Epidermal melanocyte (primary cell): ENCODE results near the gene ZNF784.

Experiments
- DNase-seq: peaks from one replicate; pipeline ENCODE4 v3.0.0; 2011; ENCODE audit warnings: low spot score; ENCODE audit not compliant: insufficient read length

ZNF784 gene

GRCh38 chr19:55643003-55643886, 18.9 kb upstream of the ZNF784 start, which contains the start of gene ZNF581:
Gene ZNF581 (plus strand): TSS chr19:55643649. CDS start chr19:55644572, 923 bp downstream.
- peak; percentile 96 for DNase-seq

- no peak for DNase-seq
Observed at GRCh38 chr19:55642153-55643002, 18.0 kb upstream of the ZNF784 start.

DNA sequence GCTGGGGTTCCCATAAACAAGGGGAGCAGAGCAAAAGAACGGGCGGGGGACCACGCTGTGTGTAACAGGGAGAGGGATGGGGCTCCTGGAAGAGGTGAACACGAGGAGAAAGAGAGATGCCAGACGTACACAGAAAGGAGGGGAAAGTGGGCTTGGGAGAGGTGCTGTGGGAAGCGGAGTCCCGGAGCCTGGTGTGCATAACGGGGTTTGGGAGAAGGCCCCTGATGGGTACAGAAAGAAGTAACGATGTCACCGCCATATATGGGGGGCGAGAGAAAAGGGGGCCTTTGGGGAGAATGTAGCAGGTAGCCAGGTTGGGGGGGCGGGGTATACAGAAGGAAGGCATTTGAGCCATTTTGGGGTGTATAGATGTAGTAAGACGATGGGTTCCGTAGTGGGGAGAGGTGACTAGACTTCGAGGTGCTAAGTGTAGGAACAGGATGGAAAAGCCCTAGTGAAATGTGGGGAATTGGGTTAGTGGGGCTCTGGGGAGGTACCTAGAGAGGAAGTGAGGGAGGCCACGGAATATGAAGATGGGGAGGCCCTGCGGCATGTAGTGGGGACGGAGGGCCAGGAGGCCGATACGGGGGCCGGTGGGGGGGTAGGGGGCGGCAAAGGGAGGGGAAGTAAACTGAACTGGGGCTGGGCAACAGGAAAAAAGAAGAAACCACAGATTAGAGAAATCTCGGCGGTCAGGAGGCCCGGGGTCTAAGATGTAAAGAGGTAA, 17.2 kb upstream of the ZNF784 start:
- no peak for DNase-seq

DNA sequence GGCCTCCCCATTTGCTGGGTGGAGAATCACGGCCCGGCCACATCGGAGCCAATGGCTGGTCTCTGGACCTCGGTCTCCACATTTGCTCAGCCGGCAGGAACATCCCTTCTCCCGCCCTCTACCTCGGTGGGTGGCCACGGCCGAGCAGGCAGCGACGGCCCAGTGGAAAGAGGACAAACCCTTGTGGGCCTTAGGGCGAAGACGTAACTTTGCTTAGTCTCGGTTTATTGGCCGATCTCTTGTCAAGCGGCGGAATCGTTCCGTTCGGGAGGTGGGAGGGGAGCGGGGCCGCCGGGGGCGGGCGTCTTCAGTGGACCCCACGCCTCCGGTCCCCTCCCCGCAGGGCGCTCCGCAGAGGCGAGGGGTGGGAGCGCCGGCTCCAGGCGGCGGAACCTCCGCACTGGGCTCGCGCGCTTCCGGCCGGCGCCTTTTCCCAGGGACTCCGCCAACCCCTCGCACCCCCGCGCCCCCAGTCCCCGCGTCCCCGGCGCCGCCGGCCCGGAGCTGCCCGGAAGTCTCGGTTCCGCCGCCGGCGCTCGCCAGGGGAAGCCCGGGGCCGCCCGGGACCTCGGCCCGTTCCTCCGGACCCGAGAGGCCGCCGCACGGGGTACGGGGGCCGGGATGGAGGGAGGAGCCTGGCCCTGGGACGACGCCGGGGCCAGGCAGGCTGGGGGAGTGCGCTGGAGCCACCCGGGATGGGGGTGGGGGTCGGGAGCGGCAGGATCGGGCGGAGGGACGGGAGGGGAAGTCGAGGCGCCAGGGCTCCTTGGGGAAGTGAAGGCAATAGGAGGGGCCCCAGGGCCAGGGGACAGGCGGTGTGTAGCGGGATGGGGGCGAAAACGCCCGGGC, 16.4 kb upstream of the ZNF784 start, which contains the start of gene ZNF580:
Gene ZNF580, plus strand, starts transcription at position 426 of the 849 bp plus-strand sequence. CDS start 1,507 bp downstream, outside the sequence.
- DNase-seq: peak; percentile 79

GRCh38 chr19:55640043-55640576, 15.7 kb upstream of the ZNF784 start:
- DNase-seq: peak; percentile 70

- no peak for DNase-seq
Observed at GRCh38 chr19:55638864-55639359, 14.5 kb upstream of the ZNF784 start.

- DNase-seq: no peak
Observed at GRCh38 chr19:55637534-55637933, 13.2 kb upstream of the ZNF784 start.

GRCh38 chr19:55636723-55637122, 12.4 kb upstream of the ZNF784 start:
- no peak for DNase-seq

DNA sequence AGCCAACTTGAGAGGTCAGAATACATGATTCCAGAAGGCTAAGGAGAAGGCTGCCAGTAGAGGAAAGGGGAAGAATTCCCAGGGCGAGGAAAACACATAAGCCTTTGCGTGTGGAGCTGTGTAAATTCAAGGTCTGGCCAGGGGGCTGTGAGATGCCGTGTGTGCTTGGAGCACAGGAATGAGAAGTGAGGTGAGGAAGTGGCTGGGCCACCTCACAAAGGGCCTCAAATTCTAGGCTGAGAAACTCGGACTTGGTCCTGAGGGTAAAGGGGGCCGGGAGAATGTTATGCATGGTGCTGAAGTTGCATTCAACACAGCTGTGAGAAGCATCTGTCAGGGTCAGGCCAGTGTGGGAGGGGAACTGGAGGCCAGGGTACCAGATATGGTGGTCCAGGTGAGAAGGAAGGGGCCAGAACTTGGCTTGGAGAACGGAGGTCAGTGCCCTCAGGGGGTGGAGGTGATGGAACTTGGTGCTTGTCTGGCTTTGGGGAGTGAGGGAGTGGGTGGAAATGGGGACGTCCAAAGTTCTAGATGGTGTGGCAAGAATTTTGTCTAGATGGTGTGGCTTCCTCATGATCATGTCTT, 11.6 kb upstream of the ZNF784 start:
- DNase-seq: no peak

DNA sequence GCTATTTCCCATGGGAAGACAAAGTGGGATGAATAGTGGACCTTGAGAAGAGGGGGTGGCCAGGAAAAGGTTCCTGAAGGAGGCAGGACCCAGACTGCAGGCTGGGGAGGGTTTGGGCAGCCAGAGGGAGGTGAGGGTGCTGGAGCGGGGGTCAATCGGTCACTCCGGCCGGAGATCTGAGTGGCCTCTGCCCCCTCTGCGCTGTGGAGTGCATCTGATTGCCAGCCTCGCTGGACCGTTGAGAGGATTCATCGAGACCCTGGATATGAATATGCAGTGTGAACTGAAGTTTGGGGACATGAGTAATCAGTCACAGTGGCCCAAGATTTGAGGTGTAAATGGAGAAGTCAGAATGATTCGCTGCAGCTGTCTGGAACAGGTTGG, 11.0 kb upstream of the ZNF784 start:
- DNase-seq: no peak

DNA sequence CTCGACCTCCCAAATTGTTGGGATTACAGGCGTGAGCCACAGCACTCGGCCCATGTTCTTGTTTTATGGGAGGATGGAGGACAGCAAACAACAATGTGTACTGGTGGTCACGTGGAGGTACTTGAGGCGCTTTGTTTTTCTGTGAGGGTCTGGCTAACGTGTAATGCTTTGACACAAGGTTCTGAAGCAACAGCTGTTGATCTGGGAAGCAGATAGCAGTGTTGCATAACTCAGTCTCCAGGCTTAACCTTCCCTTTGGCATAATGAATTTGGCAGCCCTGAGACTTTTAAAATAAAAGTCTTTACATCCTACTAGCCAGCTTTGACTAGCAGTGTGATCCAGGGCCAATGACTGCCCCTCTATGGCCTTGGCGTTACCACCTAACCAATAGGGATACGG, 9.5 kb upstream of the ZNF784 start:
- no peak for DNase-seq

GRCh38 chr19:55632463-55632834, 8.1 kb upstream of the ZNF784 start:
- DNase-seq: peak; percentile 76

GRCh38 chr19:55626350-55626749, 2.0 kb upstream of the ZNF784 start:
- no peak for DNase-seq

DNA sequence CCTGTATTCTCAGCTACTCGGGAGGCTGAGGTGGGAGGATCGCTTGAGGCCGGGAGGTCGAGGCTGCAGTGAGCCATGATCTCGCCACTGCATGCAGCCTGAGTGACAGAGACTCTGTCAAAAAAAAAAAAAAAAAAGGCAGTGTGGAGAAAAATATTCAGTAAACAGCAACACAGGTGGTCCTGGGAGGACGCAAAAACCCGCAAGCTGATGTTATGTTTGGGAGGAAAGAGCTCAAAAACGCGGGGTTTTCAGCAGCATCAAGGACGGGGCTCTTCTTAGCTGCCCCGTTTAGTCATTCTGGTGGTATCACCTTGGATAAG, 599 bp upstream of the ZNF784 start:
- no peak for DNase-seq

GRCh38 chr19:55623561-55623960, 805 bp downstream of the ZNF784 start:
- DNase-seq: peak; percentile 16

GRCh38 chr19:55623130-55623529, 1.2 kb downstream of the ZNF784 start:
- no peak for DNase-seq

GRCh38 chr19:55622242-55622969, 2.0 kb downstream of the ZNF784 start:
- DNase-seq: no peak

DNA sequence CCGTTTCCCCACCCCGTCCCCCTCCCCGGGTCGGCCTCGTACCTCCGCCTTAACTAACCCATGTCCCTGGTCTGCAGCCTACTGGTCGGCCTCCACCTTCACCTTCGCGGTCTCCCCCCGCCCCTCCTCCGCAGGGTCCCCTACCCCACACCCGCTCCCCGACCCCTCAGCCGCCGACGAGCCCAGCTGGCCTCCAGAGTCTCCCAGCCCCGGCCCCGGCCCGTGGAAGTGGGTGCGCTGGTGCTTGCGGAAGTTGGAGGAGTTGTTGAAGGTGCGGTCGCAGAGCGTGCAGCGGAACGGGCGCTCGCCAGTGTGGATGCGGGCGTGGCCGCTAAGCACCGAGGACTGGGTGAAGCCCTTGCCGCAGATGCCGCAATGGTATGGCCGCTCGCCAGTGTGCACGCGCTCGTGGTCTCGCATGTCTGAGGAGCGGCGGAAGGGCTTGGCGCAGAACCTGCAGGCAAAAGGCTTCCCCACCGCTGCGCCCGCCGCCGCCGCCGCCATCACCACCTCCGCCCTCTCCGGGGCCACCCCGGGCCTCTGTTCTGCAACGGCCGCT, 2.6 kb downstream of the ZNF784 start:
- no peak for DNase-seq

DNA sequence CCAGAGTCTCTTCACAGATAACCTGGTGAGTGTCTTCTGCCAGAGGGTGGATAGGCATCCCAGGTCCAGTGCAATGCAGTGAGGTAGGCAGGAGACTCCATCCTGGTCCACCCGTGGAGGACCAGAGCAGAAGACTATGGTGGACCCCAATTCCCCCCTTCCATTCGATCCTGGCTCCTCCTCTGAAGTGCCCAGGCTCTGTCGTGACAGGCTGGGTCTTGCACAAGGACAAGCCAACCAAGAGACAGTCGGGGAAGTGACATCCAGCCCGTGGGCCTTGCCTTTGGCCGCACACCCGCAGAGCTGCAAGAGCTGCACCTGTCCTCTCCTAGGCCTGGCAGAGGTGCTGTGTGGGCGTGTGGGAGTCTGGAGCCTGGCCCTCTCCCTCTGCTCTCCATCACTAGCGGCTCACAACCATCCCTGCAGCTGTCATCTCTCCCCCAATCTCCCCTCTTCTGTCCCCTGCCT, 3.1 kb downstream of the ZNF784 start:
- DNase-seq: no peak
